ENCODE measurements around the gene ELN.

The ELN gene

DNA sequence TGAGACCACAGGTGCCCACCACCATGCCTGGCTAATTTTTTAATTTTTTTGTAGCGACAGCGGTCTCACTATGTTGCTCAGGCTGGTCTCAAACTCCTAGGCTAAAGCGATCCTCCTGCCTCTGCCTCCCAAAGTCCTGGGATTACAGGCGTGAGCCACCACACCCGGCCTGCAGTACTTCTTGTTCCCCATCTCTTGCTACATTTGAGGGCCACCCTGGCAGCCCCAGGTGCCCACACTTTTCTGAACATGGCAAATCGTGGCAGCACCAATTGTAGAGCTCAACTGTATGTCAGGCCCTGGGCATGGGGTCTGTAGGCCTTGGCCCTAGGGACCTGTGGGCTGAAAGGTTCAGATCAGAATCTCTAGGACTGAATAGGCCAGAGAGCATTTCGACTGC is 30.5 kb downstream of the ELN start:
- in situ Hi-C loops (cut with MboI; ENCODE audit: low sequenced_read_pairs) = no loop called here

DNA sequence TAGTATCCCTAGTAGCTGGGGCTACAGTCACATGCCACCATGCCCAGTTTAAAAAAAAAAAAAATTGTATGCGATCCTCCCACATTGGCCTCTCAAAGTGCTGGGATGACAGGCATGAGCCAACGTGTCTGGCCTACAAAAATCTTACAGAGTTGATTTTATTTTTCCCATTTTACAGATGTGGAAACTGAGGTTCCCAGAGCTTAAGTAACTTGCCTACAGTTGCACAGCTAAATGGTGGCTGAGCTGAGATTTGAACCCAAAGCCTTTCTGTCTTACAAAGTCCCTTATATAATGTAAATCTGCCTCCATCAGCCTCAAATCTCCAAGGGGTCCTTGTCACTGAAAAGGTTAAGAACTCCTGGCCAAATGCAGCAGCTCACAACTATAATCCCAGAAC is 31.1 kb downstream of the ELN start:
- in situ Hi-C loops (cut with MboI; ENCODE audit: low sequenced_read_pairs) = no loop called here

DNA sequence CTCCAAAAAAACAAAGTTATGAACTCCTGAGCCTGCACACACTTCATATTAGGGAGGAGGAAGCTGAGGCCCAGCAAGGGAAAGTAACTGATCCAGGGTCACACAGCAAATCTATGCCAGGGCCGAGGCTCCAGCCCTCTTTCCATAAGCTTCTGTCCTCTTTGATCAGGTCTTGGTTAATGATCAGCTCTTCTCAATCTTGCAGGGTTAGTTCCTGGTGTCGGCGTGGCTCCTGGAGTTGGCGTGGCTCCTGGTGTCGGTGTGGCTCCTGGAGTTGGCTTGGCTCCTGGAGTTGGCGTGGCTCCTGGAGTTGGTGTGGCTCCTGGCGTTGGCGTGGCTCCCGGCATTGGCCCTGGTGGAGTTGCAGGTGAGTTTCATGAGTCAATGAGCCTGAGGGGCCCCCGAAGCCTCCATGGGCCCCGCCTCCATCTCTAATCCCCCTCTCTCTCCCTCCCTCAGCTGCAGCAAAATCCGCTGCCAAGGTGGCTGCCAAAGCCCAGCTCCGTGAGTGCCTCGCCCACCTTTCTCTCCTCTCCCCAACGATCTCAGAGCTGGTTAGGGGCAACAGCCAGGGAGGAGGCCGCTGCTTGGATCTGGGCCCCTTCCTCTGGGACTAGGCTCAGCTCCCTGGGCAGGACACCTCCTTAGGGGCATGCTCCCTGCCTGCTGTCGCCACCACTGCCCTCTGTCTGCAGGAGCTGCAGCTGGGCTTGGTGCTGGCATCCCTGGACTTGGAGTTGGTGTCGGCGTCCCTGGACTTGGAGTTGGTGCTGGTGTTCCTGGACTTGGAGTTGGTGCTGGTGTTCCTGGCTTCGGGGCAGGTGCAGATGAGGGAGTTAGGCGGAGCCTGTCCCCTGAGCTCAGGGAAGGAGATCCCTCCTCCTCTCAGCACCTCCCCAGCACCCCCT is 32.0 kb downstream of the ELN start:
- in situ Hi-C loops (cut with MboI; ENCODE audit: low sequenced_read_pairs) = loop anchor here (10.0 kb wide), 1 partner anchor 345 kb away; no protein-coding TSS in a partner anchor

DNA sequence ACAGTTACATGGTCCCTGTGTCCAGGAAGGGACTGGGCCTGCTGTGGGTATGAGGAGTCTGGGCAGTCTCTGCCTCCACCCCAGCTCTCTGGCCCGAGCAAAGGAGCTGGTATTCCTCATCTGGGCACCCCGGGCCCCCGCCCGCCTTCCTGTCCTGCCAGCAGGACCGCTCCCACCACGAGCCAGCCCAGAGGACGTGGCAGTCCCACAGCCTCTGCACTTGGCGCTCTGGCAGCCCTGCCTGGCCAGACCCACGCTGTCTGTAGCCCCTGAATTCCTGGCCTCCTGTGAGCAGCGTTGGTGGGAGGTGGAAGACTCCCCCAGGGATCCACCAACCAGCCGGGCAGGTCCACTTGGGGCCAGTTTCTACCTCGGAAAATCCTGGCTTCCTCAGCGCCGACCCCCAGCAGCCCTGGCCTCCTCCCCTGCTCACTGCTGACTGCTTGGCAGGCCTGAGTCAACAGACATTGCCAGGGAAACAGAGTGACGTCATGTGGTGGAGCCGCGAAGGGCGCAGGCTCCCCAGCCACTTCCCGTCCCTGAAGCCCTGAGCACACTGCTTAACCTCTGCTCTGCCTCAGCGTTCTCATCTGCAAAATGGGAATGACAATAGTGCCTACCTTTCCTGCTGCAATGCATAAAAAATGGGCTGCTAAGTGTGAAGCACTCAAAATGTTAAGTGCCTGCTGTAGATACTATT is 34.0 kb downstream of the ELN start:
- in situ Hi-C loops (cut with MboI; ENCODE audit: low sequenced_read_pairs) = loop anchor here (10.0 kb wide), 1 partner anchor 343 kb away; no protein-coding TSS in a partner anchor

DNA sequence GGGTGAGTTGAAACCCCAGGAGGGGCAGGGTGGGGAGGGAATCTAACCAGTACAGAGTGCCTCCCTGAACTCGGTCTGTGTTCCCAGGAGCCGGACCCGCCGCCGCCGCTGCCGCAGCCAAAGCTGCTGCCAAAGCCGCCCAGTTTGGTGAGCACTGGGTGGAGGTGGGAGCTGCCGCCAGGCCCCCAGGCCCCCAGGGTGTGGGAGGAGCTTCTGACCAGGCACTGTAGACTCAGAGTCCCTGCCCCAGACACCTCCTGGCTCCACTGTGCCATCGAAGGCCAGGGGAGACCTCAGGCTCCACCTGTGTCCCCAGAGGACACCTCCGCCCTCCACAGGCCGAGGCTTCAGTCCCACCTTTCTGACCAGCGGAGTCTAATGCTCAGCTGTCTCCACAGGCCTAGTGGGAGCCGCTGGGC is 35.3 kb downstream of the ELN start:
- in situ Hi-C loops (cut with MboI; ENCODE audit: low sequenced_read_pairs) = loop anchor here (10.0 kb wide), 1 partner anchor 342 kb away; no protein-coding TSS in a partner anchor

DNA sequence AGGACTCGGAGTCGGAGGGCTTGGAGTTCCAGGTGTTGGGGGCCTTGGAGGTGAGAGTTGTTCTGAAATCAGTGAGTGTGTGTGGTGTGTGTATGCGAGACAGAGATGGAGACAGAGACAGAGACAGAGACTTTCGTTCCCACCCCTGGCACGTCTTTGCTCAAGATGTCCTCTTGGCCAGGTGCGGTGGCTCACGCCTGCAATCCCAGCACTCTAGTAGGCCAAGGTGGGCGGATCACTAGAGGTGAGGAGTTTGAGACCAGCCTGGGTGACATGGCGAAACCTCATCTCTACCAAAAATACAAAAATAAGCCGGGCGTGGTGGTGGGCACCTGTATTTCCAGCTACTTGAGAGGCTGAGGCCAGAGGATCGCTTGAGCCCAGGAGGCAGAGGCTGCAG is 35.7 kb downstream of the ELN start:
- in situ Hi-C loops (cut with MboI; ENCODE audit: low sequenced_read_pairs) = loop anchor here (10.0 kb wide), 1 partner anchor 341 kb away; no protein-coding TSS in a partner anchor

DNA sequence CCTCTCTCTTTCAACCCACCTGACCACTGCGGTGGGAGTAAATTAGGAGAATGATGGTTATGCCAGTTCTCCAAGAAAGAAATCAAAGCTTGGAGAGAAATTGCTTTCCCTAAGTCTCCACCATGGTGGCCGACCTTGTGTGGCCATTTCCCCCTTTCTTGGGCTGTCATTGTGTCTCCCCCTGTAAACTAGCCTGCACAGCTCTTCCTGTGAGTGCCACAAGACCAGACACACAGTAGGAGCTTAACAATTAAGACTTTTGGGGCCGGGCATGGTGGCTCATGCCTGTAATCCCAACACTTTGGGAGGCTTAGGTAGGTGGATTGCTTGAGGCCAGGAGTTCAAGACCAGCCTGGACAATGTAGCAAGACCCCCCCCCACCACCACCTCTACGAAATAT is 36.7 kb downstream of the ELN start:
- in situ Hi-C loops (cut with MboI; ENCODE audit: low sequenced_read_pairs) = loop anchor here (10.0 kb wide), 1 partner anchor 340 kb away; no protein-coding TSS in a partner anchor

DNA sequence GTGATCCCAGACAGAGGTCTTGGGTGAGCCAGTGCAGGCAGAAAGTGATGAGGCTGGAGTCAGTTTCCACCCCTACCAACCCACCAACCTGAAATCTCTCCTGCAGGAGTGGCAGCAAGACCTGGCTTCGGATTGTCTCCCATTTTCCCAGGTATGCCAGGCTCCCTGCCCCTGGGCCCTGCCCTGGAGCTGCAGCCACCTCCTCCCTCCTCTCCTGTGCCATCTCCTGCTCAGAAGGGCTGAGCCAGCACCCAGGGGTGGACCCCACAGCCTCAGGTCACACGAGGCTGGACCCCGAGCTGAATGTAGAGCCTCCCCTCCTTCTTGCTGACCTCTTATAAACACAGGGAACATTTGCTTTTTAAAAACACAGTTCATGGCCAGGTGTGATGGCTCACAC is 38.7 kb downstream of the ELN start:
- in situ Hi-C loops (cut with MboI; ENCODE audit: low sequenced_read_pairs) = loop anchor here (10.0 kb wide), 1 partner anchor 338 kb away; no protein-coding TSS in a partner anchor

DNA sequence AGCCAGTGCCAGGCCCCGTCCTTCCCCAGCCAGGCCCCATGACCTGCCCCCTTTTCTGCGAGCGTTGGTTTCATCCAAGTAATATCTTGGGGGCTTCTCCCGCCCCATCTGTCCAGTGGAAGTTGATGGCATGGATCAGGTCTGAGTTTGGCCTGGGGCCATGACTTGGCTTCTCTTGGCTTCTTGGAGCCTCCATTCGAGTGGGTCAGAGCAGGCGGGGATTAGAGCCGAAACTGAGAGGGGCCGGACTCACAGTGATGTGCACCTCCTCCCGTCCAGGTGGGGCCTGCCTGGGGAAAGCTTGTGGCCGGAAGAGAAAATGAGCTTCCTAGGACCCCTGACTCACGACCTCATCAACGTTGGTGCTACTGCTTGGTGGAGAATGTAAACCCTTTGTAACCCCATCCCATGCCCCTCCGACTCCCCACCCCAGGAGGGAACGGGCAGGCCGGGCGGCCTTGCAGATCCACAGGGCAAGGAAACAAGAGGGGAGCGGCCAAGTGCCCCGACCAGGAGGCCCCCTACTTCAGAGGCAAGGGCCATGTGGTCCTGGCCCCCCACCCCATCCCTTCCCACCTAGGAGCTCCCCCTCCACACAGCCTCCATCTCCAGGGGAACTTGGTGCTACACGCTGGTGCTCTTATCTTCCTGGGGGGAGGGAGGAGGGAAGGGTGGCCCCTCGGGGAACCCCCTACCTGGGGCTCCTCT is 40.6 kb downstream of the ELN start:
- in situ Hi-C loops (cut with MboI; ENCODE audit: low sequenced_read_pairs) = loop anchor here (10.0 kb wide), 1 partner anchor 336 kb away; no protein-coding TSS in a partner anchor

DNA sequence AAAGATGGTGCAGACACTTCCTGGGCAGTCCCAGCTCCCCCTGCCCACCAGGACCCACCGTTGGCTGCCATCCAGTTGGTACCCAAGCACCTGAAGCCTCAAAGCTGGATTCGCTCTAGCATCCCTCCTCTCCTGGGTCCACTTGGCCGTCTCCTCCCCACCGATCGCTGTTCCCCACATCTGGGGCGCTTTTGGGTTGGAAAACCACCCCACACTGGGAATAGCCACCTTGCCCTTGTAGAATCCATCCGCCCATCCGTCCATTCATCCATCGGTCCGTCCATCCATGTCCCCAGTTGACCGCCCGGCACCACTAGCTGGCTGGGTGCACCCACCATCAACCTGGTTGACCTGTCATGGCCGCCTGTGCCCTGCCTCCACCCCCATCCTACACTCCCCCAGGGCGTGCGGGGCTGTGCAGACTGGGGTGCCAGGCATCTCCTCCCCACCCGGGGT is 41.1 kb downstream of the ELN start:
- in situ Hi-C loops (cut with MboI; ENCODE audit: low sequenced_read_pairs) = loop anchor here (10.0 kb wide), 1 partner anchor 336 kb away; no protein-coding TSS in a partner anchor

DNA sequence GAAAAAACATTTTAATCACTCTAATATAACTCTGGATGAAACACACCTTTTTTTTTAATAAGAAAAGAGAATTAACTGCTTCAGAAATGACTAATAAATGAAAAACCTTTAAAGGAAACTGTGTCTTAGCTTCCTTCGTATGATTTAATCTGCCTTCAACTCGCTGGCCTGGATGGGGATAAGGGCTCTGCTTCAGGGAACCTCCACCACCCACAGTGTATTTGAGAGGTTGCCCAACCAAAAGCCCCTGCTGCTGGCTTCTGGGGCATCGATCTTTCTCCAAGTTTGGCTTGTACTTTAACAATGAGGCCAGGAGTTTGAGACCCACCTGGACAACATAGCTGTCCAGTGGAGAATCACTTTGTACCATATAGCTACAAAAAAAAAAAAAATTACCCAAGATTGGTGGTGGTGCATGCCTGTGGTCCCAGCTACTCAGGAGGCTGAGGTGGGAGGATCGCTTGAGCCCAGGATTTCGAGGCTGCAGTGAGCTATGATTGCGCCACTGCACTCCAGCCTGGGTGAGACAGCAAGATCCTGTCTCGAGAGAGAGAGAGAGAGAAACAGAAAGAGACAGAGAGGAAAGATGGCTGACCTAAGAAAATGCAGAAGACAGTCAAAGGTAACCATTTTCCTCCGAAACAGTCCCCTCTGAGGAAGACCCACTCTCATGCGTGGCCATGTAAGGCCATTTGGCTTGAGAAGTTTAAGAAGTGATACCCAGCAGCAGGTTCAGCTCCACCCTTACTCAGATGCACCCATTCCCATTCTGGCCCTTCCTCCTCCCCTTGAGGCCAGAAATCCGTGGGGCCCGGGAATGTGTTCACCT is 42.0 kb downstream of the ELN start:
- in situ Hi-C loops (cut with MboI; ENCODE audit: low sequenced_read_pairs) = loop anchor here (10.0 kb wide), 2 partner anchors 135 to 335 kb away; no protein-coding TSS in a partner anchor

DNA sequence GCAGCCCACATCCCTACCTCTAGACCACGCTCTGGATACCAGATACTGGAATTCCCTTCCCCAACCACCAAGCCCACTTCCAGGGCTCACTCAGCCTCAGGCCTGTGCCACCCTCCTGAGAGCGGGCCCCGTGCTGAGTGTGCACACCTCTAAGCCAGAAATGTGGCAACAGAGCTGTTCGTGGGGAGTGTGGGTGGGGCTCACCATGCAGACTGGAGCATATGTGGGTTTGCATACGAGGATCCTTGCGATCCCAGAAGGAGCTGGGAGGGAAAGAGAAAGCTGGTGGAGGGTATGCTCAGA is 42.6 kb downstream of the ELN start:
- in situ Hi-C loops (cut with MboI; ENCODE audit: low sequenced_read_pairs) = loop anchor here (10.0 kb wide), 1 partner anchor 134 kb away; no protein-coding TSS in a partner anchor

DNA sequence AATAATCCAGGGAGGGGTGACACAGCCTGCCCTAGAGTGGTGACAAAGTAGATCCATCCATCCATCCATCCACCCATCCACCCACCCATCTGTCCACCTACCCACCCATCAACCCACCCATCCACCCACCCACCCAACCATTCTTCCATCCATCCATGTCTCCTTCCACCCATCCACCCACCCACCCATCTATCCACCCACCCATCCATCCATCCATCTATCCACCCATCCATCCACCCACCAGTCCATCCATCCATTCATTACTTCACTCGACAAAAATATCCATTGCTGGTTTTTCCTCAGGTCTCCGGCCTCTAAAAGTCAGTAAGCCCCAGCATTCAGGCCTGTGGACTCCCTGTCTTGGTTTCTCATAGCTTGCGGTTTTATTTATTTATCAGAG is 43.1 kb downstream of the ELN start:
- in situ Hi-C loops (cut with MboI; ENCODE audit: low sequenced_read_pairs) = loop anchor here (10.0 kb wide), 1 partner anchor 134 kb away; no protein-coding TSS in a partner anchor

DNA sequence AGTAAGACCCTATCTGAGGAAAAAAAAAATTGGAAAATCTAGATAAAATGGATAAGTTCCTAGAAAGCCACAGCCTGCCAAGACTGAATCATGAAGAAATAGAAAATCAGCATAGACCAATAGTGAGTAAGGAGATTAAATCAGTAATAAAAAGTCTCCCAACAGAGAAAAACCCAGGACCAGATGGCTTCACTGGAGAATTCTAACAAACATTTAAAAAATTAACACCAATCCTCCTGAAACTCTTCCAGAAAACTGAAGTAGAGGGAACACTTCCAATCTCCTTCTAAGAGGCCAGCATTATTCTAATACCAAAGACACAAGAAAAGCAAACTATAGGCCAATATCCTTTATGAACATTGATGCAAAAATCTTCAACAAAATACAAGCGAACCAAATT is 46.8 kb downstream of the ELN start:
- in situ Hi-C loops (cut with MboI; ENCODE audit: low sequenced_read_pairs) = loop anchor here (10.0 kb wide), 1 partner anchor 130 kb away; no protein-coding TSS in a partner anchor

DNA sequence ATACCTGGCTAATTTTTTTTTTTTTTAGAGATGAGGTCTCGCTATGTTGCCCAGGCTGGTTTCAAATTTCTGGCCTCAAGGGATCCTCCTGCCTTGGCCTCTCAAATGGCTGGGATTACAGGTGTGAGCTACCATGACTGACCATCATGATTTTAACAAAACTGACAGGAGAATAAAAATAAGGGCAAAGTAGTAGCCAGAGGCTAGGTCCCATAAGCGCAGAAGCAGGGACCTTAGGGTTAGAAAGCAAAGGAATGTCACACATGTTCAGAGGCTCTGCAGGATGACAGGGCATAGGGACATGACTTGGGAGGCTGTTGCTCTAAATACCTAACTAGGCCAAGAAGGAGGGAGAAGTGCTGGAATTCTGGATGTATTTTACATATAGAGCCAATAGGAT is 50.5 kb downstream of the ELN start:
- in situ Hi-C loops (cut with MboI; ENCODE audit: low sequenced_read_pairs) = loop anchor here (10.0 kb wide), 1 partner anchor 126 kb away; no protein-coding TSS in a partner anchor

DNA sequence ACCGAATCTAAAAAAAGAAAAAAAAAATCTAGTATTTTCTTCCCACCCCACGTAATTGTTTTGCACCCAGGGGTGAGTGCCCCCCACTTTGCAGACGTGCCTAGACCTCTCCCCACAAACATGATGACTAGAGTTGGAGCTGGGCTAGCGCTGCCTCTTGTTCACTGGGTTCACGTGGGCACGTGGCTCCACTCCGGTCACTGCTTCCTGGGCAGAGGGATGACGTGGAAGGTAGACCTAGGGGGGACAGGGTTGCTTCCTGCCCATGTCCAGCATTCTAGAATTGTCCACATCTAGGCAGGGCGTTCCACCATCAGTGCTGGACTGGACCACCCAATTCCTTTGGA is 54.8 kb downstream of the ELN start:
- in situ Hi-C loops (cut with MboI; ENCODE audit: low sequenced_read_pairs) = no loop called here

DNA sequence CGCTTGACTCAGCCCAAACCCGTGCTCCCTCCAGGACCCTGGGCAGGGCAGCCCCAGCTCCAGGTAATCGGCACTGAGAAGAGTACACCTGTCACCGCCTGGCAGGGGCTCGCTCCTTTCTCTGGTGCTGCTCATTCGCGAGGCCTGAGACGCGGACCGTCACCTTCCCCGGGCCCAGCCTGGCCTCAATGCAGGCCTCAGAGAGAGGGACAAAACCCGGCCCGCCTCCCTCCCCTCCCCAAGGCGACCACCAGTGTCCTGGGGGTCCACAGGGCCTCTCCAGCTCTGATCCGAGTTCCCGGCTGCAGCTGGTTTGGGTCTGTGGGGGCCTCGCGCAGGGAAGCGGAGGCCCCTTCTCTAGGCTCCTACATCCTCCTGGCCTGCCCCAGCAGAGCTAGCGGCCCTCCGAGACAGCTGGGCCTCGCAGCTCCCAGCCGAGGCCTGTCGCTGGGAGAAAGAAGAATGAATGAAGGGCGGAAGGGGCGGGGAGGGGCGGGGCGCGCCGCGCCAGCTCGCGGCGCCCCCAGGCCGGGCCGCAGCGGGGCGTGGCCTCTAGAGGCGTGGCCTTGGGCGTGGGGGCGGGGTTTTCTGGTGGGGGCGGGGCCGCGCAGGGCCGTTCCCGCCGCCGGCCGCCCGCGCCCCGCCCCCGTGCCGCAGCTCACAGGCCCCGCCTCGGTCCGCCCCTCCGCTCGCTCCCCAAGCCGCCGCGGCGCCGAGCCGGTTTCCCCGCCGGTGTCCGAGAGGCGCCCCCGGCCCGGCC is 55.3 kb downstream of the ELN start, which contains the start of gene LIMK1:
LIMK1 (plus strand) TSS at position 688 of the 760 bp plus-strand sequence. CDS start 187 bp downstream, outside the sequence.
- in situ Hi-C loops (cut with MboI; ENCODE audit: low sequenced_read_pairs) = no loop called here

DNA sequence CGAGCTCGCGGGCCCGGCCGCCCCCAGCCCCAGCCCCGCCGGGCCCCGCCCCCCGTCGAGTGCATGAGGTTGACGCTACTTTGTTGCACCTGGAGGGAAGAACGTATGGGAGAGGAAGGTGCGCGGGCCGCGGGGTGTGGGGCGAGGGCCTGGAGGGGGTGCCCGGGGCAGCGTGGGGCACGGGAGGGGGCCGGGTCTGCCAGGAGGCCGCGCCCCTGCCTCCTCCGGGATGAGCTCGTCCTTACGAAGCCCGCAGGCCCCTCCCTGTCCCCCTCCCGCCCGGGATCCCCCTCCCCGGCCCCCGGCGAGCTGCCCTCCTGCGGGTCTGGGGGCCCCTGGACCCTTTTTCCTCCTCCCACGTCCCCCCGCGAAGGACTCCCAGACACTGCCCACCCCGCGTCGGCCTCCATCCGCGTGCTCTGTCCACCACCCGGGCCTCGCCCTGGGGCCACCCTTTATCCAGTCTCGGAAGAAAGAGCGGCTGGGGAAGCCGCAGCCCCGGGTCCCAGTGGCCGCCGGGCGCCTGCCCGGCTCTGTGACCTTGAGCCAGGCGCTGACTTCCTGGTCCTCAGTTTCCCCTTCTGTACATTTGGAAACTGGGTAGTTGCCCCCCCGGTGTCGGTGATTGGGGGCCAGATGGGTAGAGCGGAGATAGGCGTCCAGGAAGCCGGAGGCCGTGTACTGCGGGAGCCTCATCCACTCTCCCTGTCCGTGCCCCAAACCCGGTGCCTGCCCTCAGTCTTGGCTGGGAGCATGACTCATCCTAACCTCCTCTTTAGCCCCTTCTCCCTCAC is 56.2 kb downstream of the ELN start:
- in situ Hi-C loops (cut with MboI; ENCODE audit: low sequenced_read_pairs) = no loop called here
